Measurements from ENCODE around the gene SYNJ2.

SYNJ2 gene

DNA sequence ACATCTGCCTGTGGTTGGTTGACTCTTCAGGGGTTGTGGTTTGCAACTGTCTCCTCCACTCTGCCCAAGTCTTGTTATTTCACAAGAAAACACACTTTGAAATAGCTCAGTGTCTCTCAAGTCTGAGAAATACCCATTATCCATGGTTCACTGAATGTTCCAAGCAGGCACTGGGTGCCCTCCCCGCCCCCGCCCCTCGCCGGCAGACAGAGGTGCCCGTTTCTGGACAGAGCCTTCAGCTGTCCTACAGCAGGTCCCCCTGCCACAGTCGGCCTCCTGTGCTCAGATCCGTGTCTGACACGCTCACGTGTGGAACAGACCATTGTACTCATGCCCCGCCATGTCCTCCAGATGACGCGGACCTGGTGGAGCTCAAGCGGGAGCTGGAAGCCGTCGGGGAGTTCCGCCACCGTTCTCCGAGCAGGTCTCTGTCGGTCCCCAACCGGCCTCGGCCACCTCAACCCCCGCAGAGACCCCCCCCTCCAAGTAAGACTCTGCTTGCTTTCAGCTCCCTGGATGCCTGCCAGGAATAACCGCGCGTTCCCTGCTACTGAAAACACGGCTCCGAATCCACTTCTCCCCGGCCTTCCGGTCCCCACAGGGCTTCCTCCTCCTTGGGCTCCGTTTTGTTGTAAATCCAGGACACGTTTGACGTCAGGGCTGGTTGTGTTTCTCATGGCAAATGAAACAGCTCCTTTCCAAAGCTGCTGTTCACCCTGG lies 105.0 kb downstream of the SYNJ2 start:
- DNase-seq: no peak

DNA sequence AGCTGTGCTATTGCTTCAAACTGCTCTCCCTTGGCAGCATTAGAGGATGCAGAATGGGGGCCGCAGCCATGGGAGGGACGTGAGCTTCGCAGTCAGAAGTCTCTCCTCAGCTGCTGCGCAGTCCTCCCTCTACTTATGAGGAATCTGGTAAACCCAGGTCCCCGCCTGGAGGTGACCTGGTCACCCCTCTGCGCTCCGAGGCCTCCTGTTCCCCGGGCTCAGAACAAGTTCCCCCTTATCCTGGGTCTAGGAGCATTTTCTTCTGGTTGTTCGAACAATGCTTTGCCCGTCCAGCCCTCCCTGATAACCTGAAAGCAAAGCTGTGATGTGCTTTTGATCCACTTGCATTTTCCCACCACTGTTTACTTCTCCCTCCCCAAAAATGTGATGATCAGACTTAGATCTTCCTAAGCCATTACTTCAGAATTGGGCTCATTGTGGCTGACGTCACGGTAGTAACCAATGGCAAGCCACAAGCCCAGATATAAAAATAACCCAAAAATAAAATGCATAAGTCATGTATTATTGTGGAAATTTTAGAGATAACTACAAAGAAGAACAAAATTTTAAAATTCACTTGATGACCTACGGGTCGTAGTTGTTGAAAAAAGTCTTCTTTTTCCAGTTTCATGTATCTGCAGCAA lies 105.7 kb downstream of the SYNJ2 start:
- no peak for DNase-seq

DNA sequence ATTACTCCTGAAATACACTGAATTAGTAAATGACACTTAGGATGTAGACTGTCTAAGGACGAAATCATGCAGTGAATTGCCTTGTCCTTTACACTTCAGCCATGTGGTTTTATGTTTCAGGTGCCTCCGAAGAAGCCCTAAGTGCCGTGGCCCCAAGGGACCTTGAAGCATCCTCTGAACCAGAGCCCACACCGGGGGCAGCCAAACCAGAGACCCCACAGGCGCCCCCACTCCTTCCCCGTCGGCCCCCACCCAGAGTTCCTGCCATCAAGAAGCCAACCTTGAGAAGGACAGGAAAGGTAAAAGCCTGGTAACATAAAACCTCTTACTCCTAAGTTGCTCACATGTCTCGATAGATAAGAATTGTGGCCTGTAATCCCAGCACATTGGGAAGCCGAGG lies 111.1 kb downstream of the SYNJ2 start:
- DNase-seq: no peak

DNA sequence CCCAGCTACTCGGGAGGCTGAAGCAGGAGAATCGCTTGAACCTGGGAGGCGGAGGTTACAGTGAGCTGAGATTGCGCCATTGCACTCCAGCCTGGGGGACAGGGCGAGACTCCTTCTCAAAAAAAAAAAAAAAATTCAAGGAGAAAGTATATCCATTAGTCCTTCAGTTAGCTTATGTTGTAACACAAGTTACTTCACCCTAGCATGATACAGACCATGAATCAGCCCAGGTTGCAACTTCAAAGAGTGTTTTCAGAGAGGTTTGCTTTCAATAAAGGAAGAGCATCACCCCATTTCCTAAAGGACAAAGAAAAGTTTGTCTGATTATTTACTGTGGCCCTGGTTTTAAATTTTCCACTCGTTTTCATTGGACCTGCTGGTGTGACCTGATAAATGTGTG lies 113.4 kb downstream of the SYNJ2 start:
- DNase-seq: no peak

DNA sequence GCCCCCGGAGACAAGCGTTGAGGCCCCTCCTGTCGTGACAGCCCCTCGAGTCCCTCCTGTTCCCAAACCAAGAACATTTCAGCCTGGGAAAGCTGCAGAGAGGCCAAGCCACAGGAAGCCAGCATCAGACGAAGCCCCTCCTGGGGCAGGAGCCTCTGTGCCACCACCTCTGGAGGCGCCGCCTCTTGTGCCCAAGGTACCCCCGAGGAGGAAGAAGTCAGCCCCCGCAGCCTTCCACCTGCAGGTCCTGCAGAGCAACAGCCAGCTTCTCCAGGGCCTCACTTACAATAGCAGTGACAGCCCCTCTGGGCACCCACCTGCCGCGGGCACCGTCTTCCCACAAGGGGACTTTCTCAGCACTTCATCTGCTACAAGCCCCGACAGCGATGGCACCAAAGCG lies 114.0 kb downstream of the SYNJ2 start:
- DNase-seq: no peak

DNA sequence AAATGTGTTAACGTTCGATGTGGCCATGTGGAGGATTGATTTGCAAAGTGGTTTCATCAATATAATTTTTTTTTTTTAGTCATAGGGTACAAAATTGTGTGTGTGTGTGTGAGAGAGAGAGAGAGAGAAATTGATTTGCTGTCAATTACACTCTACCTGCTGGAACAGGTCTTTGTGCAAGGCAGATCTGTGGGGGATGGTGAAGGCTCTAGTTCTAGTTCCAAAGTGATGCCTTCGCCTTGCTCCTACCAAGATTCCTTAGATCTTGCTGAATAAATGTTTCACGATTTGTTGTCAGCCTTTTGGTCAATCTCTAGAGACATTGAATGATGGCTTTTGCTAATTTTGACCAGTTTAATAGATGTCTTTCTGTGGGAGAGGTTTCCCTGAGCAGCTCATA lies 121.6 kb downstream of the SYNJ2 start:
- DNase-seq: no peak

DNA sequence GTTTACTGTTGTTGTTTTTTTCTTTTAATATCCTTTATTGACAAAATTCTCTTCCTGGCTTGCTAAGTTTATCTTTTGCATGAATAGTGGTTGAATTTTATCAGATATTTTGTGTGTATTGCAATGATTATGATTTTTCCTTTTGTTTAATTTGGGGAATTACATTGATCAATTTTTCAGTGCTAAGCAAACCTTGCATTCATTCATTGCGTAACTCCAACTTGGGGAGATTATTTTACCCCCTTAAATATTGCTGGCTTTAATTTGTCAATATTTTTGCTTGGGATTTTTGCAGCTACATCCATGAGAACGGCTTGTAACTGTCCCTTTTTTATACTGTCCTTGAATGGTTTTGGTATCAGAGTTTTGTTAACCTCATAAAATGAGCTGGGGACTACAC lies 123.0 kb downstream of the SYNJ2 start:
- DNase-seq: no peak

DNA sequence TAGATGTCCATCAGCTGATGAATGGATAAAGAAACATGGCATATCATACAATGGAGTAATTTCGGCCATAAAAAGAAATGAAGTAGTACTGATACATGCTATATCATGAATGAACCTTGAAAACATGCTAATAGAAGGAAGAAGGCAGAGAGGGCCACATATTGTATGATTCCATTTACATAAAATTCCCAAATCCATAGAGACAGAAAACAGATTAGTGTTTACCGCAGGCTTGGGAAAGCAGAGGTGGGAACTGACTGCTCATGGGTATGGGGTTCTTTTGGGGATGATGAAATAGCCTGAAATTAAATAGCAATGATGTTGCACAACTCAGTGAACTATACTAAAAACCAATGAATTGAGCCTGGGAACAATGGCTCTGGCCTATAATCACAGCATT lies 128.1 kb downstream of the SYNJ2 start:
- no peak for DNase-seq

DNA sequence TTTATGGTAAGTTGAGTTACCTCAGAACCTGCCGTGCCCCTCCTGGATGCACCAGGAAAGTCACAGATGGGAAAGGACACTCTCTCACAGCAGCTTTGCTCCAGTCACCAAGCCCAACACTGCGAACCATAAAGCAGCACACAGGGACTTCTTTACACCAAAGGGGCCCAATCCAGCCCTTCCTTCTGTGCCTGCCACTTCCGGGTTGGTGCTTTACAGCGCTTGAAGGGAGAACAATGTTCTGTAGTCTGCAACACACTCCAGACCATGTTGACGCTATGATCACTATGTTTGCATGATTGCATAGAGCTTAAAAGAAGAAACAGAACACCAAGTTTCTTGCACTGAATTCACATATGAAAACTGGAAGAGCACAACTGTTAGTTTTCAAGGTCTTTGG lies 129.3 kb downstream of the SYNJ2 start:
- no peak for DNase-seq

DNA sequence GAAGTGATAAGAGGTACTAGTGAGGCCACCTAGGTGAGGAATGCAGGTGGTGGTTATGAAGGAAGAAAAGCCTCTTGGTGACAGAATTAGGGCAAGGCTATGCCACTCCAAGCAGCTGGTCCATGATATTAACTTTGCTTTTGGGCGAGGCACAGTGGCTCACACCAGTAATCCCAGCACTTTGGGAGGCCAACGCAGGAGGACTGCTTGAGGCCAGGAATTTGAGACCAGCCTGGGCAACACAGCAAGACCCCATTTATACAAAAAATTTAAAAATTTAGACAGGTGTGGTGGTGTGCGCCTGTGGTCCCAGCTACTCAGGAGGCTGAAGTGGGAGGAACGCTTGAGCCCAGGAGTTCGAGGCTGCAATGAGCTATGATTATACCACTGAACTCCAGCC lies 130.3 kb downstream of the SYNJ2 start:
- DNase-seq: no peak

DNA sequence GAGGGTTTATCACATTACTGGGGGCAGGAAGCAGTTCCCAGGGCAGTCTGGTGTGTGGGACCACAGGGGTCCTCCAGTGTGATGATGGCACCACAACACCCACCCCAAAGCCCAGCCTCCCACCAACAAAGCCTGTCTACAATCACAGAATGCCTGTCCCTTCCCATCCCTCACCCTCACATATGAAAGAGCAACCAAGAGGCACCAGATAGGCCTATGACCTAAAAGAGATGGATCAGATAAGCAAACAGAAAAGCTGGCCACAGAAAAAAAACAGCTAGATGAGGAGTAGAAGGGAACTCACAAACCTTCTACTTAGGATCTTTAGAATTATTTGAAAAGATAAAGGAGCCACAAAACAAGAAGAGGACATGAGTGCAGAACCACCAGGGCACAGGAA lies 132.1 kb downstream of the SYNJ2 start:
- DNase-seq: no peak

DNA sequence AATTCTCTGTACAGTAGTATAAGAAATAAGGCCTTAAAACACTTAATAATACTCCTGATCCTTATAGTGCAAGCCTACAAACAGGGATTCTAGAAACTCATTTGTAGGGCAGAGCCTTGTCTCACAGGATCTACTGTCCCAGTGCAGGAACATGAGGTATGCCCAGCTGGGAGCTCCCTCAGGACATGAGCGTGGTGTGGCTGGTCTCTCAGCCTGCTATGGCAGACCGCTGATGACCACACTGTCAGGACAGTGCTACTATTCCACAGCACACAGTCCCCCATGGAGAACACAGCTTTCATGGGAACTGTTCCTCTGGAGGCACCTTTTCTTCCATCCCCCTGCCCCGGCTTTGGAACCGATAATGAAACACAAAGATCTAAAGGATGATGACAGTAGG lies 133.4 kb downstream of the SYNJ2 start:
- no peak for DNase-seq

DNA sequence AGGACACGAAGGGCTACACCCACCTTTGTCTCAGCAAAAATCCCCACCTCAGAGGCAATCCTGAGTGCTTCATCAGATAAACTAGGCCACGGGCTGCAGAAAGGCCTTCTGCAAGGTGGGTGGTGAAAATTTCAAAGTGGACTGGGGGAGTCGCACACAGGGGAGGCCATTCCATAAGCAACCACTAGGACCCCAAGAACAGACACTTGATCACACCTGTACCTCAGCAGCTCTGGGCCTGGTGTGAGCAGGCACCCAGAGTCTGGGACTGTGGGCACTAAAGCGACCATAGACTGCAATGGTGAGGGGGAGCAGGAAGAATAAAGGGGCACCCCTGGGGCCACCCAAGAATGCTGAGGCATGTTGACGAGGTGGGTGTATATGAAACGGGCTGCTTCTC lies 133.8 kb downstream of the SYNJ2 start:
- no peak for DNase-seq

DNA sequence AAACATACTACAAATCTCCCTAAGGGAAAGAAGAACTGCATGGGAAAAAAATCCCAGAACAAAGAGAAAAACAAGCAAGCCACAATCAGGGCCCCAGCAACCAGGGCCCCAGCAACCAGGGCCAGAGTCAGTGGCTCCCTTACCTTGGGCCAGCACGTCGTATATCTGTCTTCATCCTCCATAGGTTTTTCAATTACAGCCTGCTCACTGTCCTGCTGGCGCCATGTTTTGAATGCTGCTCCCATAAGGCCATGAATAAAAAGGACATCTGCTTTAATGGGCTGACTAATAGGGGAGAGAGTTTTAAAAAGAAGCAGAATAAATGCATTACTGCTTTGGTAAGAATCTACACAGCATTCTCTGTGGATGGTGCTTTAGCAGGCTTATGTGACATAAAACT lies 137.2 kb downstream of the SYNJ2 start:
- DNase-seq: no peak

DNA sequence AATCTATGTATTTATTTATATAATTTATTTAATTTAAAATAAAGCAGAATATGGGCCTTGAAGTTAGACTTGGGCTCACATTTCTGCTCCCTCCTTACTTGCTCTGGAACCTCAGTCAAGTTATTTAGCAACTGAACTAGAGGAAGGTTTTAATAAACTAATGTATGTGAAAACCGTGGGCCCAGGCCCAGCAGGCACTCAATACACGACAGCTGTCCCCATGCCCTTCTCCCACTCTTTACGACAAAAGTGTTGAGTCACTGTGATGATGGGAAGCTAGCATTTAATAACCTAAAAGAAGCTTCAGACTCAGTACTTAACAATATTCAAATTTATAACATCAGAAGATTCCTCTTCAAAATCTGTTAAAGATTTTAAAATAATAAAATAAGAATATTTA lies 139.7 kb downstream of the SYNJ2 start:
- DNase-seq: no peak

DNA sequence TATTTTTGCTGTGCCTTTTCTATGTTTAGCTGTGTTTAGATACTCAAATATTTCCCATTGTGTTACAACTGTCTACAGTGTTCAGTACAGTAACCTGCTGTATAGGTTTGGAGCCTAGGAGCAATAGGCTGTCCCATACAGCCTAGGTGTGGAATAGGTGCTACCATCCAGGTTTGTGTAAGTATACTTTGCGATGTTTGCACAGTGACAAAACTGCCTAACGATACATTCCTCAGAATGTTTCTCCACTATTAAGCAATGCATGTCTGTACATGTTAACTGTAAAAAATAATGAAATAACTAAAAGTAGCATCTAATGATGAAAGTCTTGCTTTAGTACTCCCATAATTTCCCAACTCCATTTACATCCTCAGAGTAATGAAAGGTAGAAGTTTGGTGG lies 140.4 kb downstream of the SYNJ2 start:
- DNase-seq: no peak

DNA sequence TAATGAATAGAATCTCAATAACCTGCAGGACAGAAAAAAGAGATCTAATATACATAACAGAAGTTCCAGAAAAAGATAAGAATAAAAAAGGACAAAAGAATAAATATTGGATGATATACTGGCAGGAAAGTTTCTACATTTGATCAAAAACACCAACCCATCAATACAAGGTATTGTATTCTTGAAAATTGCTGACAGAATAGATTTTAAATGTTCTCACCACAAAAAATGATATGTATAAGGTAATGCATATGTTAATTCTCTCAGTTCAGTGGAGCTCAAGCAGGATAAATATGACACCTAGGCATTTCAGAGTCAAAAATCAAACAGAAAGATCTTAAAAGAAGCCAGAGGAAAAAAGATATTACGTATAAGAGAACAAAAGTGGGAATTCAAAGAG lies 142.6 kb downstream of the SYNJ2 start:
- no peak for DNase-seq

DNA sequence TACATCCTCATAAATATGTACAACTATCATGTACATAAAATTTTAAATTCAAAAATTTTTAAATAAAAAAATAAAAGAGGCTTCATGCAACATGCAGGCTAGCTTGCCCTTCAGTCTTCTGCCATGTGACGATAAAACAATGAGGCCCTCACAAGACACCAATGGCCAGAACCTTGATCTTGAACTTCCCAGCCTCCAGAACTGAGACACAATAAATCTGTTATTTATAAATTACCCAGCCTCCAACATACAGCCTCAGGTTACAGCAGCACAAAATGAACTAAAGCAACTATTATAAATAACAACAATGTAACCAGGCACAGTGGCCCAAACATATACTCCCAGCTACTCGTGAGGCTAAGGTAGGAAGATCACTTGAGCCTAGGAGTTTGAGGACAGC lies 143.6 kb downstream of the SYNJ2 start:
- DNase-seq: no peak

DNA sequence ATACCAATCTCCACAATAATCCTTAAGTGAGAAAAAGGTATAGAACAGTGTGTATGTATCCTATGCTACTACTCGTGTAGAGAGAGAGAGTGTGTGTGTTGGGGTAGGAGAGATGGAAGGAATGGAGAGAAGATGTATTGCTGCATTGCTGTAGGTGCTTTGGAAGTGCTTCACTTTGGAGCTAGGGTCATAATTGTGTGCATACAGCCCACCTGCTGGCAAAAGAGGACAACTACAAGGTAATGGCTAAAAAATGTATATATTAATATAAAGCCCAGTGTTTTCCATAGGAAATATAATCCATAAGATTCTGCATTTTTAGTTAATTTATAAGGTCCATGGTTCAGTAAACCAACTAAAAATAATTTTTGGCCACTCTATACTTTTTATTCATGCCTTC lies 150.3 kb downstream of the SYNJ2 start:
- no peak for DNase-seq

DNA sequence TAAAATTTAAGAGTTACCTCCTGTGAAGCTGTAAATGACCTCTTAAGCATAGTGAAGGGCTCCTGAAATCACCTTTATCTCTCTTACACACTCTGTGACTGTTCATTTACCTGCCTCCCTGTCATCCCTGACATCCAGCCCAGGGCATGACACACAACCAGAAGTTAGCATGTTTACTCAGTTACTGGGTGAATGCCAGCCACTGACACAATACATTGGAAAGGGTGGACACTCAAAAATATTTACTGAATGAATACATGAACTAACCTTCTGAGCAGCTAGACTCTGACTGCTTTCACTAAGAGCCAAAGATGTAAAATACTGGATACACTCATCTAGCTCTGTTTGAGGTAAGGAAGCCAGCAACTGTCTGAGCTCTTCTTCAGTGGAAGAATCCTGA lies 161.1 kb downstream of the SYNJ2 start:
- DNase-seq: no peak

DNA sequence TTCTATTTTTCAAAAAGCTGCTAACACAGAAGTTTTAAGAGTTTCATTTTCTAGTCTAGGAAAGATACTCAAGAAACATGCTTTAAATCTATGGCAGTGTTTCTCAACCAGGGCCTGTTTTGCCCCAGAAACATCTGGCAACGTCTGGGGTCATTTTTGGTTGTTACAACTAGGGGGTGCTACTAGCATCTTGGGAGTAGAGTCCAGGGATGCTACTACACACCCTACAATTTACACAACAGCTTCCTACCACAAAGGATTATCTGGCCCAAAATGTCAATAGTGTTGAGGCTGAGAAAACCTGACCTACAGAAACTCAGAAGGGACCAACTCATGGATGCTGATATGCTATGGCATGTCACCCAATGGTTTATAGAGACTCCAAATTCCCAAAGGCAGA lies 162.0 kb downstream of the SYNJ2 start:
- no peak for DNase-seq
